GM23338 (cell line): ENCODE measurements around the gene GNAO1. TPM values are rescaled to one million over a fixed set of nuclear protein-coding genes. Genes with fewer than 3 reads are reported as not detected.
"Not testable (repeated sequence)": the region's sequence is repeated elsewhere in the genome, so short reads cannot be mapped to it uniquely, and the experiment has no call there.

Experiments used
- ATAC-seq: fragments of 200-7000 bp; cut with Tn5 transposase; 3 replicates; pipeline ENCODE4 v1.9.1; 2020
- DNase-seq: peaks from one replicate; pipeline ENCODE4 v3.0.0-alpha.2; 2015; ENCODE audit warnings: low spot score
- H2AFZ ChIP-seq: fragments of 200-600 bp; sonication (generic); 2 replicates; pipeline ENCODE4 v1.8.0; 2016; ENCODE audit warnings: antibody characterized with exemption, mild to moderate bottlenecking, moderate library complexity
- H3F3A ChIP-seq: fragments of 200-600 bp; sonication (generic); replicated peaks from 2 replicates; pipeline ENCODE4 v1.8.0; 2017; ENCODE audit warnings: antibody characterized with exemption, mixed run types, low read depth
- H3K27ac ChIP-seq: fragments of 200-600 bp; sonication (generic); 2 replicates; pipeline ENCODE4 v1.6.1; 2016; ENCODE audit warnings: low read depth
- H3K27me3 ChIP-seq: fragments of 200-600 bp; sonication (generic); 2 replicates; pipeline ENCODE4 v1.8.0; 2016; ENCODE audit warnings: mild to moderate bottlenecking, mixed run types, moderate library complexity; ENCODE audit not compliant: insufficient read depth
- H3K36me3 ChIP-seq: fragments of 200-600 bp; sonication (generic); 2 replicates; pipeline ENCODE4 v1.8.0; 2016; ENCODE audit warnings: mild to moderate bottlenecking; ENCODE audit not compliant: insufficient read depth
- H3K4me1 ChIP-seq: fragments of 200-600 bp; sonication (generic); 2 replicates; pipeline ENCODE4 v1.8.0; 2016; ENCODE audit warnings: mild to moderate bottlenecking, moderate library complexity; ENCODE audit not compliant: insufficient read depth
- H3K4me2 ChIP-seq: fragments of 200-600 bp; sonication (generic); 2 replicates; pipeline ENCODE4 v1.7.1; 2017; ENCODE audit warnings: mixed run types
- H3K4me3 ChIP-seq: fragments of 200-600 bp; sonication (generic); 2 replicates; pipeline ENCODE4 v1.6.1; 2016; ENCODE audit warnings: mixed run types
- H3K79me2 ChIP-seq: fragments of 200-600 bp; sonication (generic); replicated peaks from 2 replicates; pipeline ENCODE4 v1.8.0; 2017; ENCODE audit warnings: mild to moderate bottlenecking; ENCODE audit not compliant: insufficient read depth
- H3K9me2 ChIP-seq: fragments of 200-600 bp; sonication (generic); 2 replicates; pipeline ENCODE4 v1.8.0; 2017; ENCODE audit not compliant: insufficient read depth
- H4K20me1 ChIP-seq: fragments of 200-600 bp; sonication (generic); replicated peaks from 2 replicates; pipeline ENCODE4 v1.8.0; 2017; ENCODE audit warnings: mild to moderate bottlenecking; ENCODE audit not compliant: insufficient read depth
- H3K27ac Mint-ChIP-seq: 2 replicates; pipeline ENCODE4 v1.8.0; 2020; ENCODE audit warnings: inconsistent platforms, mild to moderate bottlenecking, moderate library complexity, mixed read lengths
- H3K27me3 Mint-ChIP-seq: 3 replicates; pipeline ENCODE4 v1.8.0; 2022; ENCODE audit warnings: low read depth, mild to moderate bottlenecking, moderate library complexity, mixed read lengths, inconsistent platforms; ENCODE audit not compliant: insufficient read depth, poor library complexity
- H3K36me3 Mint-ChIP-seq: 3 replicates; pipeline ENCODE4 v1.8.0; 2021; ENCODE audit warnings: low read depth, mild to moderate bottlenecking, inconsistent platforms, moderate library complexity, mixed read lengths
- H3K4me1 Mint-ChIP-seq: 3 replicates; pipeline ENCODE4 v1.8.0; 2020; ENCODE audit warnings: mild to moderate bottlenecking, inconsistent platforms, mixed read lengths
- H3K4me3 Mint-ChIP-seq: 3 replicates; pipeline ENCODE4 v1.8.0; 2021; ENCODE audit warnings: moderate library complexity, mild to moderate bottlenecking, inconsistent platforms, mixed read lengths
- H3K9me3 Mint-ChIP-seq: 3 replicates; pipeline ENCODE4 v1.8.0; 2020; ENCODE audit warnings: moderate library complexity, mild to moderate bottlenecking, inconsistent platforms, mixed read lengths
- CREB1 ChIP-seq: fragments of 250-450 bp; sonication (Bioruptor Pico); IDR thresholded peaks from 2 replicates; pipeline ENCODE4 v1.5.0; 2020; ENCODE audit warnings: low read depth, mild to moderate bottlenecking, moderate library complexity
- CTCF ChIP-seq, 2 experiments: fragments of 200-600 bp in 1 of 2; sonication (generic) in 1 of 2; conservative IDR thresholded peaks; 2 replicates each; pipeline versions ENCODE4 v1.5.1 to v1.6.1; 2016 to 2017; ENCODE audit warnings: antibody characterized with exemption in 2 of 2, low read depth in 2 of 2, mild to moderate bottlenecking in 2 of 2, moderate library complexity in 1 of 2
- EZH2 ChIP-seq: fragments of 200-600 bp; sonication (generic); IDR thresholded peaks from one replicate; pipeline ENCODE4 v1.8.0; 2017; ENCODE audit warnings: antibody characterized with exemption, mild to moderate bottlenecking, low read depth; ENCODE audit not compliant: unreplicated experiment
- EZH2phosphoT487 ChIP-seq: fragments of 200-600 bp; sonication (generic); IDR thresholded peaks from one replicate; pipeline ENCODE4 v1.8.1; 2018; ENCODE audit warnings: antibody characterized with exemption; ENCODE audit not compliant: unreplicated experiment
- JUNB ChIP-seq: IDR thresholded peaks from one replicate; pipeline ENCODE4 v1.6.1; 2016; ENCODE audit warnings: antibody characterized with exemption; ENCODE audit not compliant: unreplicated experiment
- NANOG ChIP-seq: IDR thresholded peaks from 2 replicates; pipeline ENCODE4 v1.6.1; 2016; ENCODE audit warnings: antibody characterized with exemption, borderline replicate concordance
- REST ChIP-seq: IDR thresholded peaks from one replicate; pipeline ENCODE4 v1.6.1; 2018; ENCODE audit warnings: antibody characterized with exemption; ENCODE audit not compliant: unreplicated experiment
- STAT1 ChIP-seq: IDR thresholded peaks from one replicate; pipeline ENCODE4 v1.6.1; 2016; ENCODE audit warnings: antibody characterized with exemption; ENCODE audit not compliant: unreplicated experiment
- ZNF114 ChIP-seq: fragments of 250-450 bp; sonication (Bioruptor Pico); IDR thresholded peaks from 2 replicates; pipeline ENCODE4 v1.5.0; 2020; ENCODE audit warnings: mild to moderate bottlenecking, moderate library complexity
- ZNF331 ChIP-seq: fragments of 250-450 bp; sonication (Bioruptor Pico); IDR thresholded peaks from 2 replicates; pipeline ENCODE4 v1.5.0; 2020; ENCODE audit warnings: low read depth, mild to moderate bottlenecking, moderate library complexity
- polyA plus RNA-seq: library from polyadenylated mRNA; unstranded; fragments of >200 nt; fragmentation: Nextera tagmentation; extraction: Ambion mirVana; gene quantifications from 2 replicates; pipeline ENCODE4 v1.2.1, GENCODE V29; 2016
- total RNA-seq: library from RNA; depleted of rRNA; stranded (reverse); fragments of >200 nt; shearing (Covaris generic); gene quantifications from 2 replicates; pipeline ENCODE4 v1.2.3, GENCODE V29; 2014

Gene GNAO1
- total and polyA plus RNA-seq, 2 experiments from 2014 or later, result 6.5 to 24.8 TPM

- TF ChIP-seq ZNF114 (CRISPR knock-in tag), result no peak
- no peak for TF ChIP-seq NANOG
- TF ChIP-seq CTCF (conservative IDR thresholded peaks at IDR 0.05; ENCODE audit: low read depth in 2 of 2), result no peak
- no peak for TF ChIP-seq JUNB
- TF ChIP-seq EZH2, result no peak
- no peak for TF ChIP-seq CREB1 (CRISPR knock-in tag)
- no peak for TF ChIP-seq STAT1
- TF ChIP-seq EZH2phosphoT487, result no peak
- TF ChIP-seq ZNF331, result no peak
- no peak for TF ChIP-seq REST
Measured at GRCh38 chr16:56373003-56373402, 181.7 kb downstream of the GNAO1 start (continued).

GRCh38 chr16:56375792-56376191, 184.5 kb downstream of the GNAO1 start:
- H3K27me3 Mint-ChIP-seq, H4K20me1 ChIP-seq, H3K4me3 ChIP-seq, H3K27ac ChIP-seq, H3K79me2 ChIP-seq, DNase-seq, H3F3A ChIP-seq, H3K4me1 Mint-ChIP-seq, H3K27me3 ChIP-seq, H3K4me1 ChIP-seq, H3K27ac Mint-ChIP-seq, H3K9me2 ChIP-seq, H2AFZ ChIP-seq, H3K4me2 ChIP-seq, H3K4me3 Mint-ChIP-seq, ATAC-seq: not testable (repeated sequence)
- Mint-ChIP-seq H3K9me3 (peaks cover 22% of the 10 kb centered on the region), H3K36me3 (peaks cover 30% of the 10 kb centered on the region)
- H3K36me3 ChIP-seq, result peaks cover 11% of the 10 kb centered on the region; the same call in 1 of the 2 replicates

- H3K27me3 ChIP-seq, ATAC-seq, H3K79me2 ChIP-seq, H3K27me3 Mint-ChIP-seq, H3K27ac ChIP-seq, H4K20me1 ChIP-seq, H2AFZ ChIP-seq, H3K4me1 Mint-ChIP-seq, H3K4me1 ChIP-seq, H3K4me3 Mint-ChIP-seq, DNase-seq, H3K4me2 ChIP-seq, H3K9me2 ChIP-seq, H3F3A ChIP-seq, H3K27ac Mint-ChIP-seq, H3K4me3 ChIP-seq: not testable (repeated sequence)
- peaks cover 17% of the 10 kb centered on the region for H3K36me3 ChIP-seq
- Mint-ChIP-seq H3K9me3 (peaks cover 33% of the 10 kb centered on the region), H3K36me3 (peaks cover 62% of the 10 kb centered on the region)
Measured at GRCh38 chr16:56379044-56379443, 187.8 kb downstream of the GNAO1 start.

GRCh38 chr16:56380778-56381485, 189.6 kb downstream of the GNAO1 start:
- not testable (repeated sequence) for H4K20me1 ChIP-seq, H3K4me1 ChIP-seq, H3K27ac Mint-ChIP-seq, H3K27ac ChIP-seq, H3K4me3 ChIP-seq, H3K27me3 Mint-ChIP-seq, H3K27me3 ChIP-seq, H3K9me2 ChIP-seq, H3K4me3 Mint-ChIP-seq, H3K4me2 ChIP-seq, H2AFZ ChIP-seq, H3K4me1 Mint-ChIP-seq, DNase-seq, H3F3A ChIP-seq, H3K79me2 ChIP-seq, ATAC-seq
- peaks cover 72% of the 10 kb centered on the region for H3K36me3 Mint-ChIP-seq
- peaks cover 33% of the 10 kb centered on the region for H3K9me3 Mint-ChIP-seq
- H3K36me3 ChIP-seq, result peaks cover 17% of the 10 kb centered on the region
